HG03460 (cell line): ENCODE results near the gene DUS2.
"Not testable (repeated sequence)": the region's sequence is repeated elsewhere in the genome, so short reads cannot be mapped to it uniquely, and the experiment has no call there.

Source experiments
- ATAC-seq: cut with Tn5 transposase; IDR thresholded peaks from one replicate; pipeline ENCODE4 v1.9.1; 2021; ENCODE audit not compliant: unreplicated experiment

DUS2 gene

DNA sequence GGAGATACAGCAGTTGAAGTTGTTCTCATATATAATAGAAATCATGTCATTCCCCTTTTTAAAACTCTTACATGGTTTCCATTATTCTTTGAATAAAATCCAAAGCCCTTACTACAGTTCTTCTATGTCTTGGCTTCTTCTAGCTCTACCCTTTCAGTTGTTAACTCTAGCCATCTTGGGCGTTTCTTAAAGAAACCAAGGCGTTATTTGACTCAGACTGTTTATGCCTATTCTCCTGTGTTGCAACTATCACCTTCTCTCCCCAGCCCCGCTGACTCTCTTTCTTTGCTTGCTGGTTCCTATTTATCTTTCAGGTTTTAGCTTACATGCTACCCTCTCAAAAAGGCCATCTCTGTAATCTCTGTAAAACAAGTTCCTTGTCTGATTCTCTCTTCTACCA, 94.8 kb downstream of the DUS2 start:
- ATAC-seq = no peak

DNA sequence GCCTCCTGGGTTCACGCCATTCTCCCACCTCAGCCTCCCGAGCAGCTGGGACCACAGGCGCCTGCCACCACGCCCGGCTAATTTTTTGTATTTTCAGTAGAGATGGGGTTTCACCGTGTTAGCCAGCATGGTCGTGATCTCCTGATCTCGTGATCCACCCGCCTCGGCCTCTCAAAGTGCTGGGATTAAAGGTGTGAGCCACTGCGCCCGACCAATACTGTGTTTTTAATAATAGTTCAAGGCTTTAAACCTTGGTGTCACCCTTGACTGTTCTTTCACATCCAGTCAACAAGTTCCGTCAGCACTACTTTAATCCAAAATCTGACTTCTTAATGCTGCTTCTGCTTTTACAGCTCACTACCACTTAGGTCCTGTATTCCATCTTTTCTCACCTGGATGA, 95.9 kb downstream of the DUS2 start:
- ATAC-seq = not testable (repeated sequence)

DNA sequence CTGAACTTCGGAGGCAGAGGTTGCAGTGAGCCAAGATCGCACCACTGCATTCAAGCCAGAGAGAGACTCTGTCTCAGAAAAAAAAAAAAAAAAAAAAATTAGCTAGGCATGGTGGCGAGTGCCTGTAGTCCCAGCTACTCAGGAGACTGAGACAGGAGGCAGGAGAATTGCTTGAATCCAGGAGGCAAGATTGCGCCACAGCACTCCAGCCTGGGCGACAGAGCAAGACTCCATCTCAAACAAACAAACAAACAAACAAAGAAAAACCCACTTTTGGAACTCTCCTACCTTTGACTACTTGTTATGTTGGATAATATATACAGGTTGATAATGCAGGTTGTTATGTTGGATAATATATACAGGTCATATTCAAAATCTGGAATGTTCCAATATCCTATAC, 97.4 kb downstream of the DUS2 start:
- not testable (repeated sequence) for ATAC-seq

DNA sequence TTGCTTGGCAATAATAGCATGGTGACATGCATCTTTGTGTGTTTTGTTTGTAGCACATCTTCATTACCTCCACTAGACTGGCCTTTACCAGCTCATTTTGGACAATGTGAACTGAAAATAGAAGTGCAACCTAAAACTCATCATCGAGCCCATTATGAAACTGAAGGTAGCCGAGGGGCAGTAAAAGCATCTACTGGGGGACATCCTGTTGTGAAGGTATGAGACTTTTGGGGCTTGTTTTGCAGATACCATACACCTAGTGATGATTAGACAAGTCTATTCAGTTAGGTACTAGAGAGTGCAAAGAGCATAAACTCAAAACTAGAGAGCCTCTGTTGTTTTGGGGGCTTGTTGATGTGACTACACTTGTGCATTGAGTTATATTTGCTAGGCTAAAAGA, 103.3 kb downstream of the DUS2 start:
- ATAC-seq = no peak

DNA sequence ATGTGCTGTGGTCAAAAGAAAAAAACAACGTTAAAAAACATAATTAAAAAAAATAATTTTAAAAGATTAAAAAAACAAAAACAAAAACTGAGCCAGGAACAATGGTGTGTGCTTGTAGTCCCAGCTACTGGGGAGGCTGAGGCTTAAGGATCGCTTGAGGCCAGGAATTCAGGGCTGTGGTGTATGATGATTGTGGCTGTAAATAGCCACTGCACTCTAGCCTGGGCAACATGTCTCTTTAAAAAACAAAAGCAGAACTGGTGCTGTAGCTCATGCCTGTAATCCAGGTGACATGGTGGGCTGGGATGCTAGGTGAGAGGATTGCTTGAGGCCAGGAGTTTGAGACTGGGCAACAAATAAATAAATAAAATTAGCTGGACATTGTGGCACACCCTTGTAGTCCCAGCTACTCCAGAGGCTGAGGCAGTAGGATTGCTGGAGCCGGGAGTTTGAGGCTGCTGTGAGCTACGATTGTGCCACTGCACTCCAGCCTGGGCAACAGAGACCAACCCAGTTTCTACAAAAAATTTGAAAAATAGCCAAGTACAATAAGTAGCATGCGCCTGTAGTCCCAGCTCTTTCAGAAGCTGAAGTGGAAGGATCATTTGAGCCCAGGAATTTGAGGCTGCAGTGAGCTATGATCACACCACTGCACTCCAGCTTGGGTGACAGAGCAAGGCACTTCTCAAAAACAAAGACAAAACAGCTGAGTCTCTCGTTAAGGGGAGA, 105.7 kb downstream of the DUS2 start:
- ATAC-seq = no peak
